Stomach (tissue), 4 donors: ENCODE results near the gene CMTM1.

ENCODE experiments used
- CTCF ChIP-seq, 7 experiments: fragments of 450-650 bp in 4 of 7; fragments of 200-600 bp in 3 of 7; sonication (generic) in 3 of 7; IDR thresholded peaks; one replicate each; pipeline ENCODE4 v1.5.1; 2016 to 2019; ENCODE audit warnings: antibody characterized with exemption in 7 of 7, control low read depth in 2 of 7, mild to moderate bottlenecking in 1 of 7
- EP300 ChIP-seq: sonication (generic); formaldehyde crosslinking; IDR thresholded peaks from one replicate; pipeline ENCODE4 v1.6.1; 2017; ENCODE audit warnings: antibody characterized with exemption
- POLR2A ChIP-seq, 4 donors: fragments of 450-650 bp; IDR thresholded peaks; one replicate each; pipeline ENCODE4 v1.6.1; 2016; ENCODE audit warnings: antibody characterized with exemption in 4 of 4, control low read depth in 2 of 4, mild to moderate bottlenecking in 1 of 4, moderate library complexity in 1 of 4
- POLR2AphosphoS5 ChIP-seq, 3 donors: sonication (generic); formaldehyde crosslinking; IDR thresholded peaks; one replicate each; pipeline ENCODE4 v1.6.1; 2016; ENCODE audit warnings: antibody characterized with exemption in 3 of 3

DNA sequence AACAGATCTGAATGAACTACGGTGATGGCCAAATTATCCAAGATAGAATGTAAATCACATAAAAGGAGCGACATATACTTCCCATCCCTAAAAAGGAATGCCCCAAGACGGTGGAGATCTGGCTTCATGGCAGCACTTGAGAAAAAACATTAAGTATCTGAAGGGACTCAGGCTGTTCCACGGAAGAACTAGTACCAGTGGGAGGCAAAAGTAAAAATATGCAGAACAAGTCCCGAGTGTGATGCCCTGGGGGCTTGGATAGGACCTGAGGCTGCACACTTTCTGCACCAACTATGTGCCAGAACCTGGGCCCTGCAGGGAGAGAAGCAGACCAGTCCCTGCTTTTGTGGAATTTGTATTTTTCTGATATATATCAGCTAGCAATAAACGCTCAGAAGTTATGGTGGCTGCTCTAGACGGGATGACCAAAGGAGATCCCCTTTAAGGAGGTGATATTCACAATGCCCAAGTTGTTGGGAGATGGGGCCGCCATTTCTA lies 14.4 kb upstream of the CMTM1 start:
- TF ChIP-seq CTCF (IDR thresholded peaks at IDR 0.05), result no peak
- no peak for TF ChIP-seq EP300
- TF ChIP-seq POLR2A (IDR thresholded peaks at IDR 0.05), result no peak
- TF ChIP-seq POLR2AphosphoS5 (IDR thresholded peaks at IDR 0.05), result no peak
